Measurements from ENCODE around the gene RPS6KB2. TPM values are rescaled to one million over a fixed set of nuclear protein-coding genes. Genes with fewer than 3 reads are reported as not detected.

RPS6KB2 gene
- total RNA-seq, 2 experiments from 2014 or later: 69.3 to 72.0 TPM

- no peaks in the 10 kb centered on the region for H3K9me3 Mint-ChIP-seq
- TF ChIP-seq CTCF (IDR thresholded peaks at IDR 0.05): peak; percentile 92
- intact Hi-C loops (cut with DNase I, micrococcal nuclease): loop anchor here (1.0 to 10.0 kb wide), 8 partner anchors 25 to 425 kb away; partner anchors contain the start of genes KDM2A (in 1 of the 2) and PC (in 1 of the 2)
- POLR2A ChIA-PET: interaction anchor here (0.6 to 4.0 kb wide), 15 partner anchors 9 to 121 kb away, joined by 3 to 56 read pairs (median 3); partner anchors contain the start of genes AIP, CLCF1, POLD4 and TBC1D10C
- H3K27me3 Mint-ChIP-seq: peaks cover 4% of the 10 kb centered on the region
- ATAC-seq (ENCODE audit: poor library complexity) (peak; percentile 99), DNase-seq (peak; percentile 72 to 90 (median 82))
- Histone ChIP-seq H3K4me1 (ENCODE audit: insufficient read depth, low read length) (peaks cover 15% of the 10 kb centered on the region), H3K27me3 (ENCODE audit: control insufficient read depth in 1 of 2, insufficient read depth in 2 of 2, low read length in 2 of 2) (no peaks in the 10 kb centered on the region), H3K27ac (ENCODE audit: low read depth in 1 of 2, low read length in 2 of 2) (no peak overlapping the region), H3K36me3 (ENCODE audit: insufficient read depth, low read length) (no peaks in the 10 kb centered on the region), H3K4me3 (ENCODE audit: low read length) (no peak overlapping the region), H3K9me3 (ENCODE audit: control insufficient read depth in 1 of 2, insufficient read depth in 1 of 2, low read length in 2 of 2) (no peaks in the 10 kb centered on the region)
- CTCF ChIA-PET: interaction anchor here (0.5 to 6.0 kb wide), 42 partner anchors 9 to 1446 kb away, joined by 3 to 241 read pairs (median 5); partner anchors contain the start of genes ANKRD13D, CLCF1, POLD4 and PPP1CA
- no peaks in the 10 kb centered on the region for H3K36me3 Mint-ChIP-seq (ENCODE audit: low read depth)
- no peak overlapping the region for H3K4me3 Mint-ChIP-seq
- H3K27ac Mint-ChIP-seq: no peak overlapping the region
- H3K4me1 Mint-ChIP-seq (ENCODE audit: low read depth): peaks cover 5% of the 10 kb centered on the region
Observed at GRCh38 chr11:67382276-67383136, 45.8 kb upstream of the RPS6KB2 start.

DNA sequence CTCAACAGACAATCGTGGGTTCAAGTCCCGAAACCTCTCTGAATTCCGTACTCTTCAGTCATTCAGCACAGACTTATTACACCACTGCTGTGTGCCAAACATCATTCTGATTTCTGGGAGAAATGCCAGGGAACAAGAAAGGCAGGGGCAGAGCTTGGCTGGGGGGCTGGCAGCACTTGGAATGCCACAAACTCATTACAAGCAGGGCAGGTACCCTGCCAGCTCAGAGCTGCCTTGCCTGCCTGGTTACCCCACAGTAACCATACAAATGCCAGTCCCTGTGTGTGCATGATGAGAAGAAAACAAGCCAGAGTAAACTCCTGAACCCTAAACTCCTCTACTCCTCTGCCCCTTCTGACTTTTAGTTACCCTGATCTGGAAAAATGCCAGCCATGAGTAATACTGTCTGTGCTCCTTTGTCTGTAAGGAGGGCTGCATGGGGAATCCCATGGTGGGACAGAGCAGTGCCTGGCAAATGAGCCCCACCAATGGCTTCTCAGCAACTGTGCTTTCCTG lies 43.4 kb upstream of the RPS6KB2 start:
- peaks cover 16% of the 10 kb centered on the region for H3K4me1 Mint-ChIP-seq (ENCODE audit: low read depth)

More for the DNA sequence above, 43.4 kb upstream of the RPS6KB2 start:
- Mint-ChIP-seq H3K27ac (no peak overlapping the region), H3K4me3 (no peak overlapping the region), H3K9me3 (no peaks in the 10 kb centered on the region), H3K36me3 (ENCODE audit: low read depth) (no peaks in the 10 kb centered on the region), H3K27me3 (peaks cover 4% of the 10 kb centered on the region)
- no peaks in the 10 kb centered on the region for H3K36me3 ChIP-seq (ENCODE audit: insufficient read depth, low read length)
- H3K4me3 ChIP-seq (ENCODE audit: low read length): no peak overlapping the region
- intact Hi-C loops (cut with DNase I, micrococcal nuclease): loop anchor here (5.0 to 10.0 kb wide), 3 partner anchors 38 to 428 kb away; partner anchors contain the start of genes KDM2A (in 1 of the 2) and PC (in 1 of the 2)
- CTCF ChIA-PET: interaction anchor here (2.2 to 6.0 kb wide), 2 partner anchors 32 to 34 kb away, joined by 10 to 241 read pairs; partner anchors contain the start of gene POLD4
- ATAC-seq (ENCODE audit: poor library complexity) (no peak), DNase-seq (no peak)
- POLR2A ChIA-PET: interaction anchor here (0.6 to 1.7 kb wide), 2 partner anchors 10 to 32 kb away, joined by 3 to 6 read pairs; partner anchors contain the start of gene POLD4
- H3K27ac ChIP-seq (ENCODE audit: low read depth in 1 of 2, low read length in 2 of 2): no peak overlapping the region
- H3K9me3 ChIP-seq (ENCODE audit: control insufficient read depth in 1 of 2, insufficient read depth in 1 of 2, low read length in 2 of 2): no peaks in the 10 kb centered on the region
- no peaks in the 10 kb centered on the region for H3K27me3 ChIP-seq (ENCODE audit: control insufficient read depth in 1 of 2, insufficient read depth in 2 of 2, low read length in 2 of 2)
- no peak for TF ChIP-seq CTCF (IDR thresholded peaks at IDR 0.05)
- H3K4me1 ChIP-seq (ENCODE audit: insufficient read depth, low read length): peaks cover 24% of the 10 kb centered on the region

Measured in CD4-positive, alpha-beta T cell (primary cell).